ENCODE results near the gene PHLPP2.

DNA sequence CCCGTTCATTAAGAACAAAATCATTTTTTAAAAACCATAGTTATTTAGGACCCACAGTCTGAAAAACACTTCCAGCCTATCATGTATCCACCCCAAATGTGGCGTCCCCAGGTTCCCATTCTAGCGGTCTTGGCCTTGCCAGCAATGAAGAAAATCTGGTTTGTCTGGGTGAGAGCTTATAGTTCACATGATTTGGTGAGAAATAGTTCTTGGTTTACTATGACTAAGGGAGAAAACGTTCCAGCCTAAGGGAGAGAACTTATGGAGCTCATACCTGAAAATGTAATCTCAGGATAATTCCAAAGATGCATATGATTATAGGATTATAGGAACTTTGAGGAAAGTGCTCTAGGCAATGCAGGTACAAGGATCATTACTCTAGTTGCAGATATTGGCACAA, 93.7 kb downstream of the PHLPP2 start:
- TF ChIP-seq, protein P1, sequence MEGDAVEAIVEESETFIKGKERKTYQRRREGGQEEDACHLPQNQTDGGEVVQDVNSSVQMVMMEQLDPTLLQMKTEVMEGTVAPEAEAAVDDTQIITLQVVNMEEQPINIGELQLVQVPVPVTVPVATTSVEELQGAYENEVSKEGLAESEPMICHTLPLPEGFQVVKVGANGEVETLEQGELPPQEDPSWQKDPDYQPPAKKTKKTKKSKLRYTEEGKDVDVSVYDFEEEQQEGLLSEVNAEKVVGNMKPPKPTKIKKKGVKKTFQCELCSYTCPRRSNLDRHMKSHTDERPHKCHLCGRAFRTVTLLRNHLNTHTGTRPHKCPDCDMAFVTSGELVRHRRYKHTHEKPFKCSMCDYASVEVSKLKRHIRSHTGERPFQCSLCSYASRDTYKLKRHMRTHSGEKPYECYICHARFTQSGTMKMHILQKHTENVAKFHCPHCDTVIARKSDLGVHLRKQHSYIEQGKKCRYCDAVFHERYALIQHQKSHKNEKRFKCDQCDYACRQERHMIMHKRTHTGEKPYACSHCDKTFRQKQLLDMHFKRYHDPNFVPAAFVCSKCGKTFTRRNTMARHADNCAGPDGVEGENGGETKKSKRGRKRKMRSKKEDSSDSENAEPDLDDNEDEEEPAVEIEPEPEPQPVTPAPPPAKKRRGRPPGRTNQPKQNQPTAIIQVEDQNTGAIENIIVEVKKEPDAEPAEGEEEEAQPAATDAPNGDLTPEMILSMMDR (IDR thresholded peaks at IDR 0.05), result no peak
- no peak for TF ChIP-seq POLR2AphosphoS5 (IDR thresholded peaks at IDR 0.05)

Data from gastroesophageal sphincter (tissue), 3 donors.